Left lung (tissue), 10 donors: ENCODE results near the gene PADI1. TPM values are rescaled to one million over a fixed set of nuclear protein-coding genes. Genes with fewer than 3 reads are reported as not detected.

Experiments used
- ATAC-seq: fragments of 200-7000 bp; cut with Tn5 transposase; one replicate; pipeline ENCODE4 v1.9.1; 2020; ENCODE audit warnings: moderate library complexity
- DNase-seq, 4 donors: peaks; one replicate each; pipeline ENCODE4 v3.0.0-alpha.2; 2013 to 2020
- H3K27ac ChIP-seq, 2 donors: fragments of 200-600 bp; sonication (generic) in 1 of 2; one replicate each; pipeline versions ENCODE4 v1.5.0 to v1.8.0; 2020 to 2021
- H3K27me3 ChIP-seq, 2 donors: fragments of 200-600 bp; sonication (generic) in 1 of 2; one replicate each; pipeline versions ENCODE4 v1.5.0 to v1.8.0; 2020 to 2021
- H3K36me3 ChIP-seq, 2 donors: fragments of 200-600 bp; sonication (generic) in 1 of 2; one replicate each; pipeline versions ENCODE4 v1.5.0 to v1.8.0; 2020 to 2021
- H3K4me1 ChIP-seq, 2 donors: fragments of 200-600 bp; one replicate each; pipeline ENCODE4 v1.8.0; 2021
- H3K4me3 ChIP-seq, 2 donors: fragments of 200-600 bp; sonication (generic) in 1 of 2; one replicate each; pipeline versions ENCODE4 v1.5.0 to v1.8.0; 2020 to 2021; ENCODE audit warnings: mild to moderate bottlenecking in 1 of 2
- H3K9me3 ChIP-seq, 2 donors: fragments of 200-600 bp; sonication (generic) in 1 of 2; one replicate each; pipeline versions ENCODE4 v1.5.0 to v1.8.0; 2020 to 2021
- CTCF ChIP-seq, 2 donors: fragments of 200-600 bp; sonication (generic) in 1 of 2; IDR thresholded peaks; one replicate each; pipeline versions ENCODE4 v1.5.0 to v1.8.0; 2021; ENCODE audit warnings: antibody characterized with exemption in 2 of 2
- intact Hi-C, 2 donors: fragments of 100-400 bp; cut with DNase I; formaldehyde crosslinking; loops; one replicate each; pipeline versions ENCODE4 v1.11.2 to v1.14.2; 2022
- polyA plus RNA-seq, 6 donors: library from polyadenylated mRNA; unstranded; fragments of 120-200 nt; gene quantifications; one replicate each; pipeline ENCODE4 v1.2.1, GENCODE V29; 2013; ENCODE audit not compliant: insufficient read length in 6 of 6
- total RNA-seq, 2 donors: library from RNA; stranded (reverse); fragmentation: NEBNext Ultra II Directional; extraction: Animal tissue kit (Norgen Biotek cat#: 25700); gene quantifications; one replicate each; pipeline ENCODE4 v1.2.1, GENCODE V29; 2021
- donor health status: DM: no; HTN: yes; CAD: no.
- donor health status: DM: no; HTN: no; CAD: no.

Gene PADI1
- total and polyA plus RNA-seq, 8 donors = not detected

GRCh38 chr1:17280436-17280835 lies 75.5 kb downstream of the PADI1 start:
- intact Hi-C loops = no loop called here
- peaks cover 0 to 39% of the 10 kb centered on the region in 2 donors for H3K4me1 ChIP-seq
- H3K4me3 ChIP-seq = no peak overlapping the region
- no peak for TF ChIP-seq CTCF (IDR thresholded peaks at IDR 0.05)
- DNase-seq = no peak
- H3K36me3 ChIP-seq = no peaks in the 10 kb centered on the region
- peaks cover 0 to 40% of the 10 kb centered on the region in 2 donors for H3K27me3 ChIP-seq
- ATAC-seq = no peak
- H3K27ac ChIP-seq = no peak overlapping the region
- H3K9me3 ChIP-seq = no peaks in the 10 kb centered on the region

- Histone ChIP-seq H3K27me3 (peaks cover 0 to 41% of the 10 kb centered on the region in 2 donors), H3K27ac (peak overlapping the region in 1 of 2 donors; percentile 81), H3K4me1 (peaks cover 0 to 39% of the 10 kb centered on the region in 2 donors), H3K36me3 (no peaks in the 10 kb centered on the region), H3K9me3 (no peaks in the 10 kb centered on the region), H3K4me3 (no peak overlapping the region)
- ATAC-seq (no peak), DNase-seq (no peak)
- intact Hi-C loops = no loop called here
- no peak for TF ChIP-seq CTCF (IDR thresholded peaks at IDR 0.05)
Observed at GRCh38 chr1:17280894-17281293, 76.0 kb downstream of the PADI1 start.

GRCh38 chr1:17281775-17282181 lies 76.8 kb downstream of the PADI1 start:
- H3K27ac ChIP-seq = peak overlapping the region in 1 of 2 donors; percentile 81
- no peak for TF ChIP-seq CTCF (IDR thresholded peaks at IDR 0.05)
- no peaks in the 10 kb centered on the region for H3K9me3 ChIP-seq
- ATAC-seq (no peak), DNase-seq (peak in 1 of 4 donors; percentile 76)
- H3K4me3 ChIP-seq = no peak overlapping the region
- peaks cover 0 to 35% of the 10 kb centered on the region in 2 donors for H3K4me1 ChIP-seq
- H3K36me3 ChIP-seq = no peaks in the 10 kb centered on the region
- peaks cover 0 to 32% of the 10 kb centered on the region in 2 donors for H3K27me3 ChIP-seq
- intact Hi-C loops = no loop called here

- no peaks in the 10 kb centered on the region for H3K9me3 ChIP-seq
- no peak for TF ChIP-seq CTCF (IDR thresholded peaks at IDR 0.05)
- H3K36me3 ChIP-seq = no peaks in the 10 kb centered on the region
- H3K4me3 ChIP-seq = no peak overlapping the region
- peak overlapping the region in 1 of 2 donors; percentile 81 for H3K27ac ChIP-seq
- peaks cover 0 to 44% of the 10 kb centered on the region in 2 donors for H3K4me1 ChIP-seq
- peaks cover 0 to 33% of the 10 kb centered on the region in 2 donors for H3K27me3 ChIP-seq
- intact Hi-C loops = no loop called here
- DNase-seq = no peak
- ATAC-seq = no peak
Observed at GRCh38 chr1:17282836-17283235, 77.9 kb downstream of the PADI1 start.

- ATAC-seq = no peak
- Histone ChIP-seq H3K9me3 (no peaks in the 10 kb centered on the region), H3K36me3 (no peaks in the 10 kb centered on the region), H3K4me1 (peaks cover 0 to 34% of the 10 kb centered on the region in 2 donors), H3K27ac (peak overlapping the region in 1 of 2 donors; percentile 67), H3K4me3 (no peak overlapping the region), H3K27me3 (peaks cover 0 to 48% of the 10 kb centered on the region in 2 donors)
- intact Hi-C loops = no loop called here
- TF ChIP-seq CTCF (IDR thresholded peaks at IDR 0.05) = no peak
- DNase-seq = no peak
Observed at GRCh38 chr1:17286646-17287045, 81.7 kb downstream of the PADI1 start.
